BLaER1 treated with 17β-estradiol and CSF1 and Interleukin-3, amounts not matched to agents 10 nM and 100 nM (cell line): ENCODE data around the gene OR2H2.

Source experiments
- H3K27ac ChIP-seq, 11 experiments: shearing (Covaris generic); formaldehyde crosslinking; 2 replicates each; pipeline ENCODE4 v1.8.1; 2022
- H3K27me3 ChIP-seq, 11 experiments: shearing (Covaris generic); formaldehyde crosslinking; 2 replicates each; pipeline ENCODE4 v1.8.1; 2022
- H3K36me3 ChIP-seq, 11 experiments: shearing (Covaris generic); formaldehyde crosslinking; 2 replicates each; pipeline ENCODE4 v1.8.1; 2022
- H3K4me1 ChIP-seq, 10 experiments: shearing (Covaris generic); formaldehyde crosslinking; 2 replicates each; pipeline ENCODE4 v1.8.1; 2022
- H3K4me2 ChIP-seq, 11 experiments: shearing (Covaris generic); formaldehyde crosslinking; 2 replicates each; pipeline ENCODE4 v1.8.1; 2022
- H3K4me3 ChIP-seq, 10 experiments: shearing (Covaris generic); formaldehyde crosslinking; 2 replicates each; pipeline ENCODE4 v1.8.1; 2022
- H3K9ac ChIP-seq, 11 experiments: shearing (Covaris generic); formaldehyde crosslinking; 2 replicates each; pipeline ENCODE4 v1.8.1; 2022
- H3K9me3 ChIP-seq, 11 experiments: shearing (Covaris generic); formaldehyde crosslinking; replicated peaks in 1 of 11; 2 replicates each; pipeline ENCODE4 v1.8.1; 2022
- H4K20me1 ChIP-seq, 11 experiments: shearing (Covaris generic); formaldehyde crosslinking; 2 replicates each; pipeline ENCODE4 v1.8.1; 2022
- Cebpa-rat ChIP-seq, 11 experiments: shearing (Covaris generic); IDR thresholded peaks; 2 replicates each; pipeline ENCODE4 v1.8.1; 2022

The OR2H2 gene

DNA sequence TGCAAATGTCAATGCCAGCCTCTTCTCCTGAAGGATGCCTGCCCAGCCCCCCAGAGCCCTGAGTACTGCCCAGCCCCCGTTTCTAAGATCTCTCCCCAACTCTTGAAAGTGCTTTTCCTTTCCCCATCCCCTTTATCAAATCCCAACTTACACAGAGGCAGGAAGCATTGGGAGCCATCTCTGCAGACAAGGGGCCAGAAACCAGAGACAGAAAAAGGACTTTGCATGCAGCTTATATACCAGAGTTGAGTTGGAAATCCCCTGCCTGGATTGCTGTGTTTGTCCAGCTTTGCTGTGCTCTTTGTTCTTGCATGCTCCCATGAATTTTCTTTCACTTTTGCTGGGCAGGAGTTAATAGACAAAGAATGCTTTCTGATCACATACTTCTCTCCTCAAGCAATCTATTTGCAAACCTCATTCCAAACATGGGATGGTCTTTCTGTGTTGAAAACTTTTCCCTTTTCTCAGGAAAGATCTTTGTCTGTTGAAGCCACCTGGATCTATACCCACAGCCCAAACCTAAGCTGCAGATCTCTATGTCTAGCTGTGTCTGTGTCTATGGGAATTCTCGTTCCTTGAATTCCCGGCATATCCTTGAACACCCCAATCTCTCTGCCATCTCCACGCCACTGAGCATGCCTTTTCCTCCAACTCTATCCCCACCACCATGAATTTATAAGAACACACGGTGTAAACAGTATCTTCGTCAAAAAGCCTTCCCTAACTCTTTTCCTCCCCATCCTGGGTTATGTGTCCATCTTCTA is 25.2 kb upstream of the OR2H2 start, which contains the start of gene UBD:
UBD (minus strand) TSS at position 209 of the 764 bp plus-strand sequence; CDS start at position 178, 31 bp downstream.
- Histone ChIP-seq H3K4me1 (peaks cover 0 to 9% (median 0%) of the 10 kb centered on the region in 10 experiments; a peak in 5 of 20 replicates), H3K36me3 (no peaks in the 10 kb centered on the region), H3K9me3 (peaks cover 0 to 4% (median under 1%) of the 10 kb centered on the region in 11 experiments; a peak in 4 of 22 replicates), H3K4me2 (no peak within 1 kb of the TSS), H4K20me1 (no peaks in the 10 kb centered on the region), H3K27ac (no peak within 1 kb of the TSS), H3K27me3 (no peaks in the 10 kb centered on the region), H3K9ac (no peak within 1 kb of the TSS), H3K4me3 (no peak within 1 kb of the TSS)
- no peak for TF ChIP-seq Cebpa-rat (IDR thresholded peaks at IDR 0.05)

DNA sequence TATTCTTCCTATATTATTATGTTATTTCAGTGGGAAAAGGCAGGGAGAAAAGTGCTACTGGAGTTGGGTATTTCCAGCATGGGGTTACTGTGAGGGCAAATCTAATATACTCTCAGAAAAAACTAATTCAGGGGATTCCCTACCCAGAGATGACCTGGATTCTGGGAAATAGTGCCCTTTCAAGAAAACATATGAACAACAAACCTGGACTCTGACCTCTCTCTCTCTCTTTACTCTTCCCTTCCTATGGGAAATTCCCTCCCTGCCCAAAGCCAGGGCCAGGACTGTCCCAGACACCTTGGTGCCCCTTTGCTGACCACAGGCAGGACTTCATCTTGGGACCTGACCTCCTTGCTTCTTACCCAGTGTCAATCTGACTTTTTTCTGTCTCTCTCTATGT is 23.8 kb upstream of the OR2H2 start:
- no peak overlapping the region for H3K4me2 ChIP-seq
- TF ChIP-seq Cebpa-rat (IDR thresholded peaks at IDR 0.05) = no peak
- no peak overlapping the region for H3K4me3 ChIP-seq
- no peaks in the 10 kb centered on the region for H4K20me1 ChIP-seq
- H3K9me3 ChIP-seq = no peaks in the 10 kb centered on the region
- no peaks in the 10 kb centered on the region for H3K36me3 ChIP-seq
- no peaks in the 10 kb centered on the region for H3K27me3 ChIP-seq
- no peak overlapping the region for H3K9ac ChIP-seq
- H3K27ac ChIP-seq = no peak overlapping the region
- peaks cover 0 to 9% (median 0%) of the 10 kb centered on the region in 10 experiments; a peak in 5 of 20 replicates for H3K4me1 ChIP-seq

DNA sequence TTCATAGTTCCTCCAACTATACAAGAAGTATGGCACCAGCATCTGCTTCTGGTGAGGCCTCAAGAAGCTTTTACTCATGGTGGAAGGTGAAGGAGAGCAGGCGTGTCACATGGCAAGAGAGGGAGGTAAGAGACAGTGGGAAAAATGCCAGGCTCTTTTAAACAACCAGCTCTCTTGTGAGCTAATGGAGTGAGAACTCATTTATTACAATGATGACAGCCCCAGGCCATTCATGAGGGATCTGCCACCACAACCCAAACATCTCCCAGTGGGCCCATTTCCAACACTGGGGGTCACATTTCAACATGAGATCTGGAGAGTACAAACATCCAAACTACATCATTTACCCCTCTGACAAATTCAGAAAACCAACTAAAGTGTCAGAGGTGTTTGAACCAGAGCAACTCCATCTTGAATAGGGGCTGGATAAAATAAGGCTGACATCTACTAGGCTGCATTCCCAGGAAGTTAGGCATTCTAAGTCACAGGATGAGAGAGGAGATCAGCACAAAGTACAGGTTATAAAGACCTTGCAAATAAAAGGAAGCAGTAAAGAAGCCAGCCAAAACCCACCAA is 23.2 kb upstream of the OR2H2 start:
- Histone ChIP-seq H3K27me3 (no peaks in the 10 kb centered on the region), H3K9me3 (no peaks in the 10 kb centered on the region), H4K20me1 (no peaks in the 10 kb centered on the region), H3K27ac (no peak overlapping the region), H3K4me1 (peaks cover 0 to 9% (median 0%) of the 10 kb centered on the region in 10 experiments; a peak in 5 of 20 replicates), H3K9ac (no peak overlapping the region), H3K4me3 (no peak overlapping the region), H3K36me3 (no peaks in the 10 kb centered on the region), H3K4me2 (no peak overlapping the region)
- no peak for TF ChIP-seq Cebpa-rat (IDR thresholded peaks at IDR 0.05)

DNA sequence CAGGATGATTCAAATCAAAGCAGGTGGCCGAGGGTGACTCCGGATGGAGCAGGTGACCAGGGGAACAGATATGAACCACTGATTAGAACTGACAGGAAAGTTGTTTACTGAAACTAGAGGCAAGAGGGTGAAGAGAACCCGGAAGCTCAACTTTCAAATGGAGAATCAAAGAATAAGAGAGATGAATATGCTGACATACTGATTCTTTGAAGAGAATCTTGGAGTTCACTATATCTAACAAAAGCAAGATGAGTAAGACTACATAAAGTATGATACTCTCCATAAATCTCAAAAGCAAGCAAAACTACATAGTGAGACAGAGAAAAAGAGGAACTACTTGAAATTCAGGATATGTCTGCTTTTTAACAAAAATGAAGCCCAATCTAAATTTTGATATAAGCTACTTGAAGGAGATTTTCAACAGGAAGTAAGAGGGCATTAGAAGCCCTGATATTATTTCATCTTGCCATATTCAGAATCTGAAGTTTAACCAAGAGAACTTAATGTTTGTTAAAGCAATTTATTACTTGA is 21.4 kb upstream of the OR2H2 start:
- Histone ChIP-seq H3K9me3 (no peaks in the 10 kb centered on the region), H3K4me3 (no peak overlapping the region), H4K20me1 (no peaks in the 10 kb centered on the region), H3K4me2 (peak overlapping the region in 2 of 11 experiments; percentile 9 to 56; a peak in 4 of 22 replicates), H3K4me1 (peaks cover 0 to 9% (median 0%) of the 10 kb centered on the region in 10 experiments; a peak in 5 of 20 replicates), H3K27ac (no peak overlapping the region), H3K36me3 (no peaks in the 10 kb centered on the region), H3K9ac (no peak overlapping the region), H3K27me3 (no peaks in the 10 kb centered on the region)
- TF ChIP-seq Cebpa-rat (IDR thresholded peaks at IDR 0.05) = no peak

DNA sequence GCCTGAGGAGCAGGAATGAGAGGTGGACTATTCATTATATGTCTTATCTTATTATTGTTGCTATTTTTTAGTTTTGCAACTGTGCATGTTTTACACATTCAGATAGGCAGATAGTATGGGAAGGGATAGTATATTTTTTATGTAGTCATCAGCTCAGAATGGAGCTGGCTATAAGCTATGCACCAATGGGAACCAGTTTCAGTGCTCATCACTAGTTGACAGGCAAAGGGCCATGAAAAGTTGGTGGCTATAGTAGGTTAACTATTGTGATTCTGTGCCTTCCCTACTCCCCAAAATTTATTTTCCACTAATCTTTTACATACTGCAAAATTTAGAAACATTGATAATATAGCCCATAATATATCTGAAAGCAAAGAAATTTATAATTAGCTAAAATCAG is 20.0 kb upstream of the OR2H2 start:
- no peak overlapping the region for H3K9ac ChIP-seq
- H4K20me1 ChIP-seq = no peaks in the 10 kb centered on the region
- no peak overlapping the region for H3K27ac ChIP-seq
- no peaks in the 10 kb centered on the region for H3K36me3 ChIP-seq
- H3K27me3 ChIP-seq = no peaks in the 10 kb centered on the region
- no peak overlapping the region for H3K4me3 ChIP-seq
- no peak overlapping the region for H3K4me2 ChIP-seq
- TF ChIP-seq Cebpa-rat (IDR thresholded peaks at IDR 0.05) = no peak
- H3K9me3 ChIP-seq = no peaks in the 10 kb centered on the region
- H3K4me1 ChIP-seq = peaks cover 0 to 9% (median 0%) of the 10 kb centered on the region in 10 experiments; a peak in 5 of 20 replicates

DNA sequence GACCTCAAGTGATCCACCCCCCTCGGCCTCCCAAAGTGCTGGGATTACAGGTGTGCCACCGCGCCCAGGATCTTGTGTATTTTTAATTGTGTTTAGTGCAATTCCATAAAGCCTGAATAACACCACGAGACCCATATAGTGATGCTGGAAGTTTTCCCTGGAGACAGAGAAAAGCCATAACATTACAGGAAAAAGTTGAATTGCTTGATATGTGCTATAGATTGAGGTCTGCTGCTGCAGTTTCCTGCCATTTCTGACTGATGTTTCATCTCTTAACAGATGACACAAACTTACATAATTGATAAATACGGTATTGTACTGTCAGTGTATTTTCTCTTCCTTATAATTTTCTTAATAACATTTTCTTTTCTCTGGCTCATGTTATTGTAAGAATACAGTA is 18.1 kb upstream of the OR2H2 start:
- Histone ChIP-seq H4K20me1 (no peaks in the 10 kb centered on the region), H3K9me3 (no peaks in the 10 kb centered on the region), H3K4me2 (no peak overlapping the region), H3K27ac (no peak overlapping the region), H3K36me3 (no peaks in the 10 kb centered on the region), H3K27me3 (no peaks in the 10 kb centered on the region), H3K4me3 (no peak overlapping the region), H3K9ac (no peak overlapping the region), H3K4me1 (peaks cover 0 to 9% (median 0%) of the 10 kb centered on the region in 10 experiments; a peak in 5 of 20 replicates)
- TF ChIP-seq Cebpa-rat (IDR thresholded peaks at IDR 0.05) = no peak

DNA sequence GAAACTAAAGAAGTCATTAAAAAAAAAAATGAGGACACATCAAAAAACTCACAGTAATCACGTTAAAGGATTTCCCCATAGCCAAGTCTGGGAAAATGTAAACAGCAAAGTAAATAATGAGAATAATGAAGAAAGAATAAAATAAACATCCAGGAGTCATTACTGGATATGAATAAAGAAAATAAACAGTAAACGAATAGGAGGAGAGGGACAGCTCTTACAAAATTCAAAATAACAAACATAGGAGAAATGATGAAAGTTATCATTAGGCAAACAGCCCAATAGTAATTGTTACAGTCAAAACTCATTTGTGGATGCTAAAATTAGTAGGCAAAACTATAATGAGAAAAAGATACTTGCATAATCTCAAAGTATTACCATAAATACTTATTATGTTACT is 17.4 kb upstream of the OR2H2 start:
- Histone ChIP-seq H3K9me3 (no peaks in the 10 kb centered on the region), H3K4me2 (no peak overlapping the region), H3K36me3 (no peaks in the 10 kb centered on the region)

DNA sequence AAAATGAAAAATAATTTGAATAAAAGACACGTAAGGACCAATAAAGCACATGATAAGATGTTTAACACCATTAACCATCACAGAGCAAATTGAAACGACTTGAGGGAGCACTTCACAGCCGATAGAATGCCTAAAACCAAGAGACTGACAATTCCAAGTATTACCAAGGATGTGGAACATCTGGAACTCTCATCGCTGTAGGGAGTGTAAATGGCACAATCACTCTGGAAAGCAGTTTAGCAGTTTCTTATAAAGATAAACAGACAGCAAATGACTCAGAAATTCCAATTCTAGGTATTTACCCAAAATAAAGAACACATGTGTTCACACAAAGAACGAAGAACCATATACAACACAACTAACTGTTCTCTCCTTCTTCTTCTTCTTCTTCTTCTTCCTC is 16.9 kb upstream of the OR2H2 start:
- no peaks in the 10 kb centered on the region for H3K9me3 ChIP-seq
- no peaks in the 10 kb centered on the region for H4K20me1 ChIP-seq
- H3K27ac ChIP-seq = no peak overlapping the region
- TF ChIP-seq Cebpa-rat (IDR thresholded peaks at IDR 0.05) = no peak
- H3K36me3 ChIP-seq = no peaks in the 10 kb centered on the region
- H3K27me3 ChIP-seq = no peaks in the 10 kb centered on the region
- peaks cover 0 to 9% (median 0%) of the 10 kb centered on the region in 10 experiments; a peak in 5 of 20 replicates for H3K4me1 ChIP-seq
- H3K9ac ChIP-seq = no peak overlapping the region
- no peak overlapping the region for H3K4me2 ChIP-seq
- no peak overlapping the region for H3K4me3 ChIP-seq

More for the DNA sequence above, 17.4 kb upstream of the OR2H2 start:
- H3K27ac ChIP-seq = no peak overlapping the region
- H4K20me1 ChIP-seq = no peaks in the 10 kb centered on the region
- peaks cover 0 to 9% (median 0%) of the 10 kb centered on the region in 10 experiments; a peak in 5 of 20 replicates for H3K4me1 ChIP-seq
- H3K4me3 ChIP-seq = no peak overlapping the region
- no peak overlapping the region for H3K9ac ChIP-seq
- H3K27me3 ChIP-seq = no peaks in the 10 kb centered on the region
- TF ChIP-seq Cebpa-rat (IDR thresholded peaks at IDR 0.05) = no peak

DNA sequence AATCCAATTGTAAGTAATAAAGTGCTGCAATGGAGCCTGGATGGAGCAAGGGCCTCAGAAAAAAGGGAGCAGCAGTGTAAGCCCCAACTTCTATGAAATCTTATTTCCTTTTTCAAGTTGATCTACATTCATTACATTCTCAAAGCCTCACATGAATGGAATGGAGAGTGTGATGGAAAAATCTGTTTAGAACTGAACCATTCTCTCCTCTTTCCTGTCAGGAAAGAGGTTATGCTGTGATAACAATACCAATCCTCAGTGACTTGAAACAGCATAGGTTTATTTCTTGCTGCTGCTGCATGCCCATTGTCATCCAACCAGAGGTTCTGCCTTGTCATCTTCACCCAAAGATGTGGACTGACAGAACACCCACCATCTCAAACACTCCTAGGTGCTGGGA is 8.9 kb upstream of the OR2H2 start:
- H4K20me1 ChIP-seq = no peaks in the 10 kb centered on the region
- H3K4me3 ChIP-seq = no peak overlapping the region
- no peak overlapping the region for H3K4me2 ChIP-seq
- no peaks in the 10 kb centered on the region for H3K27me3 ChIP-seq
- H3K4me1 ChIP-seq = no peaks in the 10 kb centered on the region
- no peak overlapping the region for H3K27ac ChIP-seq
- H3K9ac ChIP-seq = no peak overlapping the region
- no peaks in the 10 kb centered on the region for H3K9me3 ChIP-seq
- H3K36me3 ChIP-seq = no peaks in the 10 kb centered on the region
- no peak for TF ChIP-seq Cebpa-rat (IDR thresholded peaks at IDR 0.05)
